DOHH2 (cell line): ENCODE results near the gene ODF2.
"Not testable (repeated sequence)": the region's sequence is repeated elsewhere in the genome, so short reads cannot be mapped to it uniquely, and the experiment has no call there.

Source experiments
- H3F3A ChIP-seq: fragments of 200-600 bp; sonication (generic), shearing (Covaris generic); 2 replicates; pipeline ENCODE4 v1.6.0; 2016; ENCODE audit warnings: antibody characterized with exemption, mild to moderate bottlenecking; ENCODE audit not compliant: control insufficient read depth, insufficient read depth
- H3K27ac ChIP-seq: fragments of 200-600 bp; sonication (generic); 2 replicates; pipeline ENCODE4 v1.5.1; 2014; ENCODE audit warnings: low read depth, mild to moderate bottlenecking, low read length, moderate library complexity
- H3K27me3 ChIP-seq: fragments of 200-600 bp; sonication (generic); 2 replicates; pipeline ENCODE4 v1.6.1; 2014; ENCODE audit warnings: mild to moderate bottlenecking, low read length, mixed read lengths; ENCODE audit not compliant: control insufficient read depth
- H3K36me3 ChIP-seq: fragments of 200-600 bp; sonication (generic); 2 replicates; pipeline ENCODE4 v1.6.1; 2014; ENCODE audit warnings: mild to moderate bottlenecking, low read length, moderate library complexity, mixed read lengths; ENCODE audit not compliant: control insufficient read depth
- H3K4me1 ChIP-seq: fragments of 200-600 bp; sonication (generic); 2 replicates; pipeline ENCODE4 v1.6.1; 2014; ENCODE audit warnings: mild to moderate bottlenecking, low read length, mixed read lengths; ENCODE audit not compliant: control insufficient read depth
- H3K4me2 ChIP-seq: fragments of 200-600 bp; sonication (generic); 2 replicates; pipeline ENCODE4 v1.6.0; 2014; ENCODE audit warnings: mild to moderate bottlenecking, low read length, moderate library complexity
- H3K4me3 ChIP-seq: fragments of 200-600 bp; sonication (generic); 2 replicates; pipeline ENCODE4 v1.5.1; 2014; ENCODE audit warnings: mild to moderate bottlenecking, low read length, mixed read lengths
- H3K79me2 ChIP-seq: fragments of 200-600 bp; sonication (generic); 2 replicates; pipeline ENCODE4 v1.6.1; 2014; ENCODE audit warnings: mild to moderate bottlenecking, low read length, mixed read lengths; ENCODE audit not compliant: control insufficient read depth
- H3K9me2 ChIP-seq: fragments of 200-600 bp; sonication (generic); replicated peaks from 2 replicates; pipeline ENCODE4 v1.6.1; 2014; ENCODE audit warnings: mild to moderate bottlenecking, low read length, mixed read lengths; ENCODE audit not compliant: control insufficient read depth
- H3K9me3 ChIP-seq: fragments of 200-600 bp; sonication (generic); 2 replicates; pipeline ENCODE4 v1.6.1; 2014; ENCODE audit warnings: antibody characterized with exemption, low read length, mixed read lengths; ENCODE audit not compliant: control insufficient read depth, insufficient read depth
- H4K20me1 ChIP-seq: fragments of 200-600 bp; sonication (generic); 2 replicates; pipeline ENCODE4 v1.6.0; 2014; ENCODE audit warnings: low read depth, mild to moderate bottlenecking, antibody characterized with exemption, low read length, moderate library complexity; ENCODE audit not compliant: control insufficient read depth, insufficient read depth
- CTCF ChIP-seq: fragments of 200-600 bp; sonication (generic); IDR thresholded peaks from one replicate; pipeline ENCODE4 v1.5.1; 2014; ENCODE audit warnings: antibody characterized with exemption, mild to moderate bottlenecking, low read depth, low read length; ENCODE audit not compliant: poor library complexity, severe bottlenecking
- EZH2phosphoT487 ChIP-seq: fragments of 200-600 bp; sonication (generic); IDR thresholded peaks from 2 replicates; pipeline ENCODE4 v1.6.1; 2017; ENCODE audit warnings: borderline replicate concordance, mild to moderate bottlenecking, antibody characterized with exemption, low read length, moderate library complexity, mixed read lengths

The ODF2 gene

GRCh38 chr9:128504485-128505413 lies 48.9 kb downstream of the ODF2 start, which contains the start of gene GLE1:
Gene GLE1 (plus strand): TSS chr9:128504719. CDS start chr9:128504806, 87 bp downstream.
- Histone ChIP-seq H3K79me2 (peaks cover 28% of the 10 kb centered on the region), H3K4me1 (peaks cover 18% of the 10 kb centered on the region), H3K9me2 (no peaks in the 10 kb centered on the region), H3K9me3 (no peaks in the 10 kb centered on the region), H3K27ac (peak within 1 kb of the TSS; percentile 33), H4K20me1 (peaks cover 5% of the 10 kb centered on the region; the same call in 1 of the 2 replicates), H3F3A (peaks cover 11% of the 10 kb centered on the region; the same call in 1 of the 2 replicates), H3K27me3 (no peaks in the 10 kb centered on the region), H3K4me2 (peak within 1 kb of the TSS; percentile 87), H3K4me3 (peak within 1 kb of the TSS; percentile 94), H3K36me3 (peaks cover 39% of the 10 kb centered on the region)
- TF ChIP-seq CTCF (no peak), EZH2phosphoT487 (no peak)

GRCh38 chr9:128505414-128505765 lies 49.6 kb downstream of the ODF2 start:
- Histone ChIP-seq H3K27me3 (no peaks in the 10 kb centered on the region), H3K9me3 (no peaks in the 10 kb centered on the region), H4K20me1 (peaks cover 5% of the 10 kb centered on the region; the same call in 1 of the 2 replicates), H3F3A (peaks cover 11% of the 10 kb centered on the region; the same call in 1 of the 2 replicates), H3K9me2 (no peaks in the 10 kb centered on the region), H3K4me3 (peak overlapping the region; percentile 94), H3K36me3 (peaks cover 38% of the 10 kb centered on the region), H3K4me2 (peak overlapping the region; percentile 87), H3K27ac (no peak overlapping the region), H3K4me1 (peaks cover 18% of the 10 kb centered on the region), H3K79me2 (peaks cover 28% of the 10 kb centered on the region)
- TF ChIP-seq CTCF = no peak
- no peak for TF ChIP-seq EZH2phosphoT487

GRCh38 chr9:128505906-128506305 lies 50.1 kb downstream of the ODF2 start:
- H3F3A ChIP-seq = peaks cover 10% of the 10 kb centered on the region; the same call in 1 of the 2 replicates
- not testable (repeated sequence) for H3K27ac ChIP-seq, H4K20me1 ChIP-seq, H3K9me2 ChIP-seq, H3K27me3 ChIP-seq, H3K9me3 ChIP-seq
- H3K4me2 ChIP-seq = peak overlapping the region; percentile 87
- H3K79me2 ChIP-seq = peaks cover 28% of the 10 kb centered on the region
- H3K36me3 ChIP-seq = peaks cover 33% of the 10 kb centered on the region
- H3K4me1 ChIP-seq = peaks cover 18% of the 10 kb centered on the region
- peak overlapping the region; percentile 94 for H3K4me3 ChIP-seq

GRCh38 chr9:128512820-128513219 lies 57.0 kb downstream of the ODF2 start:
- no peaks in the 10 kb centered on the region for H3F3A ChIP-seq
- H3K9me2 ChIP-seq = no peaks in the 10 kb centered on the region
- H3K36me3 ChIP-seq = peaks cover 57% of the 10 kb centered on the region
- H3K4me3 ChIP-seq = no peak overlapping the region
- no peak overlapping the region for H3K27ac ChIP-seq
- peaks cover 9% of the 10 kb centered on the region for H3K79me2 ChIP-seq
- peaks cover 4% of the 10 kb centered on the region; the same call in 1 of the 2 replicates for H3K4me1 ChIP-seq
- no peaks in the 10 kb centered on the region for H4K20me1 ChIP-seq
- no peak overlapping the region for H3K4me2 ChIP-seq
- no peaks in the 10 kb centered on the region for H3K9me3 ChIP-seq
- TF ChIP-seq CTCF = no peak
- TF ChIP-seq EZH2phosphoT487 = no peak
- H3K27me3 ChIP-seq = no peaks in the 10 kb centered on the region
